Cardiac fibroblast (primary cell): ENCODE results near the gene MAN1A1.

Experiments
- DNase-seq, 2 donors: peaks; one replicate each; pipeline versions ENCODE4 v3.0.0 to v3.0.0-alpha.2; 2010; ENCODE audit warnings: low read depth in 2 of 2
- H3K4me3 ChIP-seq, 2 donors: replicated peaks in 1 of 2; 1 replicate in 1 of 2; 2 replicates in 1 of 2; pipeline ENCODE4 v1.5.1; 2011; ENCODE audit warnings: low read depth in 2 of 2, low read length in 2 of 2, mild to moderate bottlenecking in 2 of 2, moderate library complexity in 1 of 2
- CTCF ChIP-seq: IDR thresholded peaks from one replicate; pipeline ENCODE4 v1.5.1; 2011; ENCODE audit warnings: low read depth, mild to moderate bottlenecking, low read length, inconsistent platforms

The MAN1A1 gene

GRCh38 chr6:119352001-119352400, 2.4 kb upstream of the MAN1A1 start:
- no peak overlapping the region for H3K4me3 ChIP-seq
- no peak for DNase-seq
- no peak for TF ChIP-seq CTCF

- DNase-seq: peak; percentile 70 to 74
- peak; percentile 55 for TF ChIP-seq CTCF
- peak overlapping the region; percentile 81 to 96 for H3K4me3 ChIP-seq
These were observed 1.4 kb upstream of the MAN1A1 start for GRCh38 chr6:119350952-119351372.

GRCh38 chr6:119350202-119350951, 816 bp upstream of the MAN1A1 start:
- DNase-seq: peak; percentile 79 to 84
- TF ChIP-seq CTCF: no peak
- H3K4me3 ChIP-seq: peak overlapping the region; percentile 81 to 96

GRCh38 chr6:119348748-119349360, 707 bp downstream of the MAN1A1 start:
- H3K4me3 ChIP-seq: peak overlapping the region; percentile 95 to 96
- TF ChIP-seq CTCF: no peak

GRCh38 chr6:119348096-119348747, 1.3 kb downstream of the MAN1A1 start:
- DNase-seq: no peak
- H3K4me3 ChIP-seq: peak overlapping the region; percentile 95 to 96
- TF ChIP-seq CTCF: no peak

More at GRCh38 chr6:119348748-119349360, 707 bp downstream of the MAN1A1 start:
- DNase-seq: no peak

GRCh38 chr6:119347466-119348095, 2.0 kb downstream of the MAN1A1 start:
- H3K4me3 ChIP-seq: peak overlapping the region; percentile 95 to 96
- TF ChIP-seq CTCF: no peak
- DNase-seq: no peak
